RWPE1 (cell line): ENCODE measurements around the gene PRSS33.

Experiments used
- CTCF ChIA-PET: fragments of 350-600 bp; sonication (Branson Sonifier 250); formaldehyde crosslinking; extraction: SDS; loops from one replicate; lab custom pipeline; 2021; lab: Yijun Ruan, JAX
- POLR2A ChIA-PET: fragments of 400-600 bp; formaldehyde crosslinking; extraction: SDS; loops from one replicate; lab custom pipeline; 2020; ENCODE audit warnings: antibody characterized with exemption; ENCODE audit not compliant: low non-redundant PET; lab: Yijun Ruan, JAX
- DNase-seq: peaks from one replicate; pipeline ENCODE4 v3.0.0; 2012; ENCODE audit warnings: low spot score
- H3K27ac ChIP-seq: fragments of 450-650 bp; 2 replicates; pipeline ENCODE4 v1.5.1; 2017
- TF ChIP-seq, protein P1 (sequence below): fragments of 450-650 bp; conservative IDR thresholded peaks from 2 replicates; pipeline ENCODE4 v1.5.1; 2017; ENCODE audit warnings: low read depth, mild to moderate bottlenecking

The PRSS33 gene

DNA sequence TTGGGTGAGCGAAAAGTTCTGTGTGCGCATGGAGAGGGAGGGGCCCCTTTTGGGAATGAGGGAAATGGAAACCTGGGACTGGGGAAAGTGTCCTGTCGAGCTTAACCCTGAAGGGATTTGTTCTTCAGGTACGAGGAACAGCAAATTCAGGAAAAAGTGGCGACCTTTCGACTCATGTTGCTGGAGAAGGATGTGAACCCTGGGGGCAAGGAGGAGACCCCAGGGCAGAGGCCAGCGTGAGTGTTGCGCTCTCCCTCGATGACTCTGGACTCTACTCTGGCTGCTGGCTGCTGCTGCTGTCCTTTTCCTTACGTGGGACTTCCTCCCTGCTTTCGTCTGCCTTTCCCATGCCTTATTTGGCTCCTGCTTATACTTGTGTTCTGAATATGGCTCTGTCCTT lies 30.0 kb downstream of the PRSS33 start:
- DNase-seq, result no peak
- POLR2A ChIA-PET, result no interaction called here
- H3K27ac ChIP-seq, result no peak overlapping the region
- TF ChIP-seq, protein P1, sequence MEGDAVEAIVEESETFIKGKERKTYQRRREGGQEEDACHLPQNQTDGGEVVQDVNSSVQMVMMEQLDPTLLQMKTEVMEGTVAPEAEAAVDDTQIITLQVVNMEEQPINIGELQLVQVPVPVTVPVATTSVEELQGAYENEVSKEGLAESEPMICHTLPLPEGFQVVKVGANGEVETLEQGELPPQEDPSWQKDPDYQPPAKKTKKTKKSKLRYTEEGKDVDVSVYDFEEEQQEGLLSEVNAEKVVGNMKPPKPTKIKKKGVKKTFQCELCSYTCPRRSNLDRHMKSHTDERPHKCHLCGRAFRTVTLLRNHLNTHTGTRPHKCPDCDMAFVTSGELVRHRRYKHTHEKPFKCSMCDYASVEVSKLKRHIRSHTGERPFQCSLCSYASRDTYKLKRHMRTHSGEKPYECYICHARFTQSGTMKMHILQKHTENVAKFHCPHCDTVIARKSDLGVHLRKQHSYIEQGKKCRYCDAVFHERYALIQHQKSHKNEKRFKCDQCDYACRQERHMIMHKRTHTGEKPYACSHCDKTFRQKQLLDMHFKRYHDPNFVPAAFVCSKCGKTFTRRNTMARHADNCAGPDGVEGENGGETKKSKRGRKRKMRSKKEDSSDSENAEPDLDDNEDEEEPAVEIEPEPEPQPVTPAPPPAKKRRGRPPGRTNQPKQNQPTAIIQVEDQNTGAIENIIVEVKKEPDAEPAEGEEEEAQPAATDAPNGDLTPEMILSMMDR, result no peak
- CTCF ChIA-PET, result interaction anchor here (0.7 kb wide), 2 partner anchors 21 to 82 kb away, joined by 3 to 4 read pairs; no protein-coding TSS in a partner anchor

DNA sequence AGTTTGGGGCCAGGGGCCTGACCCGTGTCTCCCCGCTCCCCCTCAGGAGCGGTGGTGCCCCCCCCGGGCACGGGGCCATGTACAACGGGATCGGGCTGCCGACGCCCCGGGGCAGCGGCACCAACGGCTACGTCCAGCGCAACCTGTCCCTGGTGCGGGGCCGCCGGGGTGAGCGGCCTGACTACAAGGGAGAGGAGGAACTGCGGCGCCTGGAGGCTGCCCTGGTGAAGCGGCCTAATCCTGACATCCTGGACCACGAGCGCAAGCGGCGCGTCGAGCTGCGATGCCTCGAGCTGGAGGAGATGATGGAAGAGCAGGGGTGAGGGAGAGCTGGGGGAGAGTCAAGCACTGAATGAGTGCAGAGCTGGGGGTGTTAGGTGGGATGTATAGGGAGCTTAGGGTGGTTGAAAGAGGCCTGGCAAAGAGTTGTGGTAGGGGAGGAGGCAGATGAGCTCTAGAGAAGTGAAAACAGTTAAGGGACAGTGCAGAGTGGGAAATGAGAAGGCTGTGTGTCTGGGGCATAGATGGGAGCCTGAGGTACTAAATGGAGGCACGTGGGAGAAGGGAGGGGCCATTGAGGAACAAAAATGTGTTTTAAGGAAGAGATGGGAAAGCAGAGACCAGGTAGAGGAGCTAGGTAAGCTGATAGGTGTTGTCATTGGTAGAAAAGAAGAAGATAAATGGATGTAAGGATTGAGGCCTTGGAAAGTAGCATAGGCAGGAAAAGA lies 30.9 kb downstream of the PRSS33 start:
- TF ChIP-seq, protein P1, result no peak
- ChIA-PET CTCF (no interaction called here), POLR2A (interaction anchor here (0.7 kb wide), 1 partner anchor 12 kb away, joined by 3 read pairs; no protein-coding TSS in a partner anchor)
- peak overlapping the region; percentile 39 for H3K27ac ChIP-seq
- DNase-seq, result no peak

DNA sequence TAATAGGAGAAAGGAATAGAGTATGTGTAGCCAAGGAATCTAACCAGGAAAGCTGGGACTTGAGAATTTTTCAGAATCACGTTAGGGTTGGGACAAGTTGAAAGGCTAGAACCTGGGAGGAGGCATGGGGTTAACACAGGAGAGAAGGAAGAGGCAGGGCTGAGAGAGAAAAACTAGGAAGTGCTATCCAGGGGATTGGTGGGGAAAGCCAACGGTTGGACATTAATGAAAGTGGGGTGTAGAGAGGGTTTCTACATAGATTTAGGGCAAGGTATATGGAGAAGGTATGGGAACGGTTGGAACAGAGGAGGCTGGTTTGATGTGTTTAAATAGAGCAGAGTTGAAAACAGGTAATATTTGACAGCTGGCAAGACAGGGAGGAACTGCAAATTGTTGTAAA lies 32.2 kb downstream of the PRSS33 start:
- TF ChIP-seq, protein P1, result no peak
- ChIA-PET POLR2A (no interaction called here), CTCF (no interaction called here)
- no peak overlapping the region for H3K27ac ChIP-seq
- DNase-seq, result no peak

DNA sequence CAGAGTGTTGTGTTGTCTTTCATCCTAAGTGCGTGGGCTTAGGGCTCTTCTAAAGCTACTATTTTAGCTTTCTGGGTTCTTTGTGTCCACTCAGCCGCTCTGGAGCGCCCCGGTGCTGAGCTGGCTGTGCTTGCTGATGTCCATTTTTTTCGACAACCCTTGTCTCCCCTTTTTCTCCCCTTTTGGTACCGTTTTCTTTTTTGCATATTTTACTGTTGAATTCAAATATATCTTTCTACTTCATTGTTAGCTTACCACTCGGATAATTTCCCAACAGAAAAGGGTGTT lies 33.7 kb downstream of the PRSS33 start:
- H3K27ac ChIP-seq, result peak overlapping the region; percentile 99
- CTCF ChIA-PET, result interaction anchor here (0.6 kb wide), 1 partner anchor 25 kb away, joined by 3 read pairs; no protein-coding TSS in a partner anchor
- TF ChIP-seq, protein P1, result no peak
- no peak for DNase-seq
- POLR2A ChIA-PET, result interaction anchor here (0.6 to 1.9 kb wide), 2 partner anchors 14 to 167 kb away, joined by 3 to 12 read pairs; no protein-coding TSS in a partner anchor

DNA sequence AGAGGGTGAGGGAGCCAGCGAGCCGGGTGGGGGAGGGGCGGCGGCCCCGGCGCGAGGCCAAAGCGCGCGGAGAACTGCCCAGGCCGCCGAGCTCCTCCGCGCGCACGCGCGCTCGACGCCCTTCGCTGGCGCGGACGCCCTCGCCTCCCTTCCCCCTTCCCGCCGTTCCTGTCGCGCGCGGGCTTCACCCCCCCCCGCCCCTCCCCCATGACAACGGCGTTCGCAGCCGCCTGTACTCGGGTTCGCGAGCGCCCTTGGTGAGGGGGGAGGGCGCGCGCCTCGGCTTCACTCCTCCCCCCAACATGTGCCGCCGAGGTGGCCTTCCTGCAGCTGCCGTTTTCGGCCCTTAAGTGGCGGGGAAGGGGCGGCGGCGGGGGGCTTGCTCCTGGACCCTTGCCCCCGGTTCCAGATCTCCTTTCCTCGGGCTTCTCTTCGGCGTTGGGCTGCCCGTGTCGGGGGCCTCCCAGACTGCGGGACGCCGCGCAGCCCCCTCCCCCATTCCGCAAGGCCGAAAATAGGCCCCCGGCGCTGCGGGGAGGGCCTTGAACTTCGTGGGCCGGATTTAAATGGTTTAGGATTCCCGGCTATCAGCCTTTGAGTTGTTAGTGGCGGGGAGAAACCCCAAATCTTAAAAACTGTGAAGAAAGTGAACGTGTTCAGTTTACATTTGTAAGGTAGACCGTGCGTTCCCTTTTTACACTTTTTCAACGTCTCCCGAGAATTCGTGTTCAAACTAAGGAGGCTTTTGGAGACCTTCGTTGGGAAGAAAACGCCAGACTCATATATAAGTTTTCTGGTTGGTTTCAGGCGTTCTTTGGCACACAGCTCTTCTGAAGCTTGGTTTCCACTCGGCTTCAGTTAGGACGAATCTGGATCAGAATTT lies 34.3 kb downstream of the PRSS33 start:
- peak; percentile 78 for DNase-seq
- CTCF ChIA-PET, result interaction anchor here (0.6 kb wide), 1 partner anchor 24 kb away, joined by 3 read pairs; no protein-coding TSS in a partner anchor

More for the DNA sequence above, 34.3 kb downstream of the PRSS33 start:
- peak overlapping the region; percentile 99 for H3K27ac ChIP-seq
- TF ChIP-seq, protein P1, result no peak
- POLR2A ChIA-PET, result interaction anchor here (0.6 to 1.9 kb wide), 2 partner anchors 15 to 1442 kb away, joined by 3 to 12 read pairs; no protein-coding TSS in a partner anchor
